Neural cell (in vitro differentiated cells): ENCODE results near the gene ARSB. TPM values are rescaled to one million over a fixed set of nuclear protein-coding genes. Genes with fewer than 3 reads are reported as not detected.

Source experiments
- H2AFZ ChIP-seq: fragments of 200-600, 300-800 bp; sonication (generic), shearing (Covaris generic); 2 replicates; pipeline ENCODE4 v1.6.0; 2014; ENCODE audit warnings: low read depth, mild to moderate bottlenecking, antibody characterized with exemption, low read length, moderate library complexity
- H3F3A ChIP-seq: fragments of 200-600 bp; shearing (Covaris generic); 2 replicates; pipeline ENCODE4 v1.6.1; 2016; ENCODE audit warnings: mild to moderate bottlenecking, moderate library complexity, mixed read lengths, antibody characterized with exemption, low read length; ENCODE audit not compliant: insufficient read depth, poor library complexity, severe bottlenecking
- H3K27ac ChIP-seq: fragments of 200-600, 300-800 bp; sonication (generic), shearing (Covaris generic); 2 replicates; pipeline ENCODE4 v1.5.1; 2014; ENCODE audit warnings: mild to moderate bottlenecking, low read length, moderate library complexity
- H3K27me3 ChIP-seq: fragments of 300-800, 200-600 bp; sonication (generic), shearing (Covaris generic); 2 replicates; pipeline ENCODE4 v1.6.0; 2014; ENCODE audit warnings: mild to moderate bottlenecking, low read depth, low read length, moderate library complexity; ENCODE audit not compliant: insufficient read depth
- H3K36me3 ChIP-seq: fragments of 300-800, 200-600 bp; sonication (generic), shearing (Covaris generic); 2 replicates; pipeline ENCODE4 v1.5.1; 2014; ENCODE audit warnings: mild to moderate bottlenecking, antibody characterized with exemption, low read length, moderate library complexity; ENCODE audit not compliant: insufficient read depth
- H3K4me2 ChIP-seq: fragments of 300-800, 200-600 bp; sonication (generic), shearing (Covaris generic); 2 replicates; pipeline ENCODE4 v1.6.0; 2014; ENCODE audit warnings: mild to moderate bottlenecking, low read length
- H3K4me3 ChIP-seq: fragments of 300-800, 200-600 bp; sonication (generic), shearing (Covaris generic); 2 replicates; pipeline ENCODE4 v1.5.1; 2014; ENCODE audit warnings: mild to moderate bottlenecking, low read length, moderate library complexity
- H3K79me2 ChIP-seq: fragments of 200-600 bp; shearing (Covaris generic); replicated peaks from 2 replicates; pipeline ENCODE4 v1.6.0; 2014; ENCODE audit warnings: mild to moderate bottlenecking, low read length, moderate library complexity; ENCODE audit not compliant: insufficient read depth
- H3K9ac ChIP-seq: fragments of 300-800, 200-600 bp; sonication (generic), shearing (Covaris generic); 2 replicates; pipeline ENCODE4 v1.6.1; 2016; ENCODE audit warnings: mild to moderate bottlenecking, low read length, mixed read lengths
- H3K9me2 ChIP-seq: fragments of 200-600 bp; shearing (Covaris generic); 2 replicates; pipeline ENCODE4 v1.6.1; 2016; ENCODE audit warnings: mild to moderate bottlenecking, low read length, mixed read lengths; ENCODE audit not compliant: insufficient read depth
- H3K9me3 ChIP-seq: fragments of 200-600, 300-800 bp; sonication (generic), shearing (Covaris generic); 2 replicates; pipeline ENCODE4 v1.6.1; 2016; ENCODE audit warnings: mild to moderate bottlenecking, mixed run types, low read length, moderate library complexity, mixed read lengths
- H4K20me1 ChIP-seq: fragments of 200-600 bp; shearing (Covaris generic); 2 replicates; pipeline ENCODE4 v1.6.1; 2016; ENCODE audit warnings: mild to moderate bottlenecking, mixed run types; ENCODE audit not compliant: insufficient read depth
- EP300 ChIP-seq: fragments of 450-650 bp; conservative IDR thresholded peaks from 2 replicates; pipeline ENCODE4 v1.6.1; 2014; ENCODE audit warnings: antibody characterized with exemption, mild to moderate bottlenecking, moderate library complexity; ENCODE audit not compliant: poor library complexity, severe bottlenecking
- EZH2 ChIP-seq: fragments of 200-600, 300-800 bp; shearing (Covaris generic), sonication (generic); IDR thresholded peaks from 2 replicates; pipeline ENCODE4 v1.6.1; 2014; ENCODE audit warnings: antibody characterized with exemption, low read length, borderline replicate concordance, mild to moderate bottlenecking; ENCODE audit not compliant: insufficient read depth, poor library complexity, severe bottlenecking
- MXI1 ChIP-seq: fragments of 450-650 bp; conservative IDR thresholded peaks from 2 replicates; pipeline ENCODE4 v1.6.1; 2014; ENCODE audit warnings: antibody characterized with exemption, mild to moderate bottlenecking; ENCODE audit not compliant: poor library complexity, severe bottlenecking
- POLR2AphosphoS5 ChIP-seq: IDR thresholded peaks from 2 replicates; pipeline ENCODE4 v1.6.1; 2012
- RAD21 ChIP-seq: fragments of 450-650 bp; conservative IDR thresholded peaks from 2 replicates; pipeline ENCODE4 v1.6.1; 2014; ENCODE audit warnings: antibody characterized with exemption, mild to moderate bottlenecking, moderate library complexity
- SMC3 ChIP-seq: fragments of 450-650 bp; conservative IDR thresholded peaks from 2 replicates; pipeline ENCODE4 v1.6.1; 2014; ENCODE audit warnings: antibody characterized with exemption, mild to moderate bottlenecking, moderate library complexity; ENCODE audit not compliant: poor library complexity
- TAF1 ChIP-seq: IDR thresholded peaks from 2 replicates; pipeline ENCODE4 v1.6.1; 2012; ENCODE audit warnings: low read depth
- polyA plus RNA-seq: library from polyadenylated mRNA; depleted of rRNA; stranded (reverse); fragments of >200 nt; gene quantifications from 2 replicates; pipeline ENCODE4 v1.2.3, GENCODE V29; 2014
- TF ChIP-seq, protein P1 (sequence below): fragments of 450-650 bp; IDR thresholded peaks from 2 replicates; pipeline ENCODE4 v1.5.1; 2014; ENCODE audit warnings: antibody characterized with exemption, mild to moderate bottlenecking, moderate library complexity; ENCODE audit not compliant: poor library complexity, severe bottlenecking
- TF ChIP-seq, protein P2 (sequence below): IDR thresholded peaks from 2 replicates; pipeline ENCODE4 v1.6.1; 2012; ENCODE audit warnings: borderline replicate concordance

The ARSB gene
- polyA plus RNA-seq, 1 donor from 2014 or later, result 8.7 TPM

DNA sequence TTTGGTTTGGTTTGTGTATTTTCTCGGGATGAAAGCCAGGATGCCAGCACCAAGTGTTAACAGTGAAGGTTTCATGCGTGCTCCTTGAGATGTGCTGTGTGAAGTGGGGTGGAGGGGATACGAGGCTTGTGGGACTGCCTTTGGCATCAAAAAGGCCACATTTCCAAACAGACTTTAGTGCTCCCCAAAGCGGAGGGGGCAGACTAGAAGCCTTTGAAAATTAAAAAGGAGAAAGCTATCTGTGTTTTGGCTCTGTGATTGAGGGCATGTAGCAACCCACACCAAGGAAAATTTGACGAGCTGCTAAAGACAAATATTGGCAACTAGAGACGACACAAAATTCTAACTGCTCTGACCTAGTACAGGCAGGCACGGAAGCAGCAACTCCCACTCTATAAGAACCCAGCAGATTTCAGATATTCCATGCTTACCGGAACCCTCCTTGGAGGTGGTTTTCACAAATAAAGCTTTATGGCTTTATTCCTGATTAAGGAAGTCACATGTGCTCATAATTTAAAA, 154.5 kb downstream of the ARSB start:
- no peaks in the 10 kb centered on the region for H3K36me3 ChIP-seq
- H3K9ac ChIP-seq, result no peak overlapping the region
- no peaks in the 10 kb centered on the region for H3K27me3 ChIP-seq
- H3K27ac ChIP-seq, result no peak overlapping the region
- no peak for TF ChIP-seq MXI1
- no peak for TF ChIP-seq RAD21
- TF ChIP-seq EP300, result no peak
- TF ChIP-seq, protein P1, sequence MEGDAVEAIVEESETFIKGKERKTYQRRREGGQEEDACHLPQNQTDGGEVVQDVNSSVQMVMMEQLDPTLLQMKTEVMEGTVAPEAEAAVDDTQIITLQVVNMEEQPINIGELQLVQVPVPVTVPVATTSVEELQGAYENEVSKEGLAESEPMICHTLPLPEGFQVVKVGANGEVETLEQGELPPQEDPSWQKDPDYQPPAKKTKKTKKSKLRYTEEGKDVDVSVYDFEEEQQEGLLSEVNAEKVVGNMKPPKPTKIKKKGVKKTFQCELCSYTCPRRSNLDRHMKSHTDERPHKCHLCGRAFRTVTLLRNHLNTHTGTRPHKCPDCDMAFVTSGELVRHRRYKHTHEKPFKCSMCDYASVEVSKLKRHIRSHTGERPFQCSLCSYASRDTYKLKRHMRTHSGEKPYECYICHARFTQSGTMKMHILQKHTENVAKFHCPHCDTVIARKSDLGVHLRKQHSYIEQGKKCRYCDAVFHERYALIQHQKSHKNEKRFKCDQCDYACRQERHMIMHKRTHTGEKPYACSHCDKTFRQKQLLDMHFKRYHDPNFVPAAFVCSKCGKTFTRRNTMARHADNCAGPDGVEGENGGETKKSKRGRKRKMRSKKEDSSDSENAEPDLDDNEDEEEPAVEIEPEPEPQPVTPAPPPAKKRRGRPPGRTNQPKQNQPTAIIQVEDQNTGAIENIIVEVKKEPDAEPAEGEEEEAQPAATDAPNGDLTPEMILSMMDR, result no peak
- TF ChIP-seq TAF1, result no peak
- TF ChIP-seq, protein P2, sequence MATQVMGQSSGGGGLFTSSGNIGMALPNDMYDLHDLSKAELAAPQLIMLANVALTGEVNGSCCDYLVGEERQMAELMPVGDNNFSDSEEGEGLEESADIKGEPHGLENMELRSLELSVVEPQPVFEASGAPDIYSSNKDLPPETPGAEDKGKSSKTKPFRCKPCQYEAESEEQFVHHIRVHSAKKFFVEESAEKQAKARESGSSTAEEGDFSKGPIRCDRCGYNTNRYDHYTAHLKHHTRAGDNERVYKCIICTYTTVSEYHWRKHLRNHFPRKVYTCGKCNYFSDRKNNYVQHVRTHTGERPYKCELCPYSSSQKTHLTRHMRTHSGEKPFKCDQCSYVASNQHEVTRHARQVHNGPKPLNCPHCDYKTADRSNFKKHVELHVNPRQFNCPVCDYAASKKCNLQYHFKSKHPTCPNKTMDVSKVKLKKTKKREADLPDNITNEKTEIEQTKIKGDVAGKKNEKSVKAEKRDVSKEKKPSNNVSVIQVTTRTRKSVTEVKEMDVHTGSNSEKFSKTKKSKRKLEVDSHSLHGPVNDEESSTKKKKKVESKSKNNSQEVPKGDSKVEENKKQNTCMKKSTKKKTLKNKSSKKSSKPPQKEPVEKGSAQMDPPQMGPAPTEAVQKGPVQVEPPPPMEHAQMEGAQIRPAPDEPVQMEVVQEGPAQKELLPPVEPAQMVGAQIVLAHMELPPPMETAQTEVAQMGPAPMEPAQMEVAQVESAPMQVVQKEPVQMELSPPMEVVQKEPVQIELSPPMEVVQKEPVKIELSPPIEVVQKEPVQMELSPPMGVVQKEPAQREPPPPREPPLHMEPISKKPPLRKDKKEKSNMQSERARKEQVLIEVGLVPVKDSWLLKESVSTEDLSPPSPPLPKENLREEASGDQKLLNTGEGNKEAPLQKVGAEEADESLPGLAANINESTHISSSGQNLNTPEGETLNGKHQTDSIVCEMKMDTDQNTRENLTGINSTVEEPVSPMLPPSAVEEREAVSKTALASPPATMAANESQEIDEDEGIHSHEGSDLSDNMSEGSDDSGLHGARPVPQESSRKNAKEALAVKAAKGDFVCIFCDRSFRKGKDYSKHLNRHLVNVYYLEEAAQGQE, result no peak
- TF ChIP-seq SMC3, result no peak
- TF ChIP-seq EZH2, result no peak
- no peak for TF ChIP-seq POLR2AphosphoS5
- no peaks in the 10 kb centered on the region for H4K20me1 ChIP-seq
- H3K4me3 ChIP-seq, result no peak overlapping the region
- H3K9me3 ChIP-seq, result no peaks in the 10 kb centered on the region
- no peaks in the 10 kb centered on the region for H3K9me2 ChIP-seq
- no peaks in the 10 kb centered on the region for H3F3A ChIP-seq
- no peaks in the 10 kb centered on the region for H3K79me2 ChIP-seq
- no peak overlapping the region for H2AFZ ChIP-seq
- H3K4me2 ChIP-seq, result no peak overlapping the region

DNA sequence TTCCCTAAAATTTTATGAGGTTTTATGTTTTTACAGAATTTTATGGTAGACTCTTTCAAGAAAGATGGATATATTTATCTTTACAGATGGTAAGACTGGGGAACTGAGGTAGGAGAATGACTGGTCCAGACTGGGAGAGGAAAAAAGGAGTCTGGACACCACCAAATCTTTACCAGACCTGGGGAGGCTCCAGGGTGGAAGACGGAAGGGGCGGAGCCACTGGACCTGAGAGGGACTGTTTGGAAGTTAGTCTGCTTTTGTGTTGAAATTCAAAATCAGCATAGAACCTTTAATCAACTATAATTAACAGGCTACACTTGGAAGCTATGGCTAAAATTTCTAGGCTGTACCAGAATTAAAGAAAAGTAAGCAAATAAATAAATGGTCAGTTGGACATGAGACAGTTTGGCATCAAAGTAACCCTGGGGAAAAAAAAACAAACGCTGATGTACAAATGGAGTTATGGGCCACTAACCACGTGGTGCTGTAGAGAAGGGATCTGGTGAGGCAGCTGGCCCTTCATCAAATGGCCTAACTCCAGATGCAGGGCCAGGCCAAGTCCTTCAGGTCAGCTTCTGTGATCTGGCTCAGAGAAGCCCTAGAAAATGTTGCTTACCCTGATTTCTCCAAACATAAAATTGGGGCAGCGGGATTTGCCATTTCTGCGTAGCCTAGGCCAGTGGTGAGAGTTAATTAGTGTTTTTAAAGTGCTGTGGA, 155.1 kb downstream of the ARSB start:
- TF ChIP-seq TAF1 (no peak), SMC3 (no peak), EP300 (no peak), POLR2AphosphoS5 (no peak), RAD21 (no peak), MXI1 (no peak), EZH2 (no peak)
- TF ChIP-seq, protein P2, result no peak
- TF ChIP-seq, protein P1, result no peak
- no peak overlapping the region for H3K4me2 ChIP-seq
- no peak overlapping the region for H3K4me3 ChIP-seq
- H2AFZ ChIP-seq, result no peak overlapping the region
- no peaks in the 10 kb centered on the region for H3K36me3 ChIP-seq
- H3K27ac ChIP-seq, result no peak overlapping the region
- no peaks in the 10 kb centered on the region for H3K9me2 ChIP-seq
- H3K9ac ChIP-seq, result no peak overlapping the region
- H3F3A ChIP-seq, result no peaks in the 10 kb centered on the region
- no peaks in the 10 kb centered on the region for H4K20me1 ChIP-seq
- no peaks in the 10 kb centered on the region for H3K27me3 ChIP-seq
- H3K9me3 ChIP-seq, result no peaks in the 10 kb centered on the region
- H3K79me2 ChIP-seq, result no peaks in the 10 kb centered on the region
